Panc1 (cell line): ENCODE measurements around the gene WDR27. TPM values are rescaled to one million over a fixed set of nuclear protein-coding genes. Genes with fewer than 3 reads are reported as not detected.

ENCODE experiments used
- ATAC-seq: fragments of 200-7000 bp; cut with Tn5 transposase; 2 replicates; pipeline ENCODE4 v1.9.1; 2020; ENCODE audit warnings: mild to moderate bottlenecking, moderate library complexity
- BruUV-seq: library from RNA; stranded (reverse); fragments of 400-500 nt; replicated peaks from 2 replicates; lab custom pipeline; 2021; lab: Mats Ljungman, UMichigan
- CTCF ChIA-PET: fragments of 300-600 bp; sonication (Branson Sonifier 250); formaldehyde crosslinking; loops from one replicate; lab custom pipeline; 2022; ENCODE audit warnings: antibody characterized with exemption; lab: Charles Lee
- POLR2A ChIA-PET: fragments of 300-600 bp; sonication (Branson Sonifier 250); formaldehyde crosslinking; loops from one replicate; lab custom pipeline; 2022; ENCODE audit warnings: antibody characterized with exemption; lab: Charles Lee
- DNase-seq: peaks from one replicate; pipeline ENCODE4 v3.0.0-alpha.2; 2010; ENCODE audit warnings: low read depth, low spot score
- H3K27ac ChIP-seq: 2 replicates; pipeline ENCODE4 v1.5.1; 2011; ENCODE audit warnings: mild to moderate bottlenecking, low read length, inconsistent platforms
- H3K27me3 ChIP-seq: fragments of 200-500 bp; sonication (Bioruptor generic); 2 replicates; pipeline ENCODE4 v1.6.0; 2014; ENCODE audit warnings: low read length, inconsistent platforms; ENCODE audit not compliant: control insufficient read depth, insufficient read depth
- H3K36me3 ChIP-seq: fragments of 200-500 bp; sonication (Bioruptor generic); 2 replicates; pipeline ENCODE4 v1.5.1; 2014; ENCODE audit warnings: inconsistent platforms, mild to moderate bottlenecking, low read length, moderate library complexity; ENCODE audit not compliant: control insufficient read depth, insufficient read depth
- H3K4me1 ChIP-seq: 2 replicates; pipeline ENCODE4 v1.5.1; 2011; ENCODE audit warnings: inconsistent platforms, mild to moderate bottlenecking, low read length, moderate library complexity; ENCODE audit not compliant: control insufficient read depth, insufficient read depth
- H3K4me3 ChIP-seq, 2 experiments: 2 replicates each; pipeline ENCODE4 v1.5.1; 2011 to 2012; ENCODE audit warnings: low read depth in 2 of 2, low read length in 2 of 2, mild to moderate bottlenecking in 2 of 2, inconsistent platforms in 1 of 2, moderate library complexity in 1 of 2
- H3K9me3 ChIP-seq: fragments of 200-500 bp; sonication (Bioruptor generic); 2 replicates; pipeline ENCODE4 v1.5.1; 2014; ENCODE audit warnings: low read depth, mild to moderate bottlenecking, inconsistent platforms, low read length, moderate library complexity; ENCODE audit not compliant: control insufficient read depth, insufficient read depth
- POLR2AphosphoS5 ChIP-seq: IDR thresholded peaks from 2 replicates; pipeline ENCODE4 v1.6.1; 2012; ENCODE audit warnings: mild to moderate bottlenecking, low read depth, low read length, moderate library complexity
- REST ChIP-seq, 2 experiments: IDR thresholded peaks; 2 replicates each; pipeline ENCODE4 v1.6.1; 2011 to 2012; ENCODE audit warnings: low read depth in 2 of 2, control low read depth in 1 of 2, low read length in 1 of 2, mild to moderate bottlenecking in 1 of 2, moderate library complexity in 1 of 2; ENCODE audit not compliant: insufficient read depth in 1 of 2
- SIN3A ChIP-seq: IDR thresholded peaks from 2 replicates; pipeline ENCODE4 v1.6.1; 2012; ENCODE audit warnings: low read depth, mild to moderate bottlenecking, low read length, moderate library complexity, borderline replicate concordance; ENCODE audit not compliant: insufficient read depth
- TCF7L2 ChIP-seq: IDR thresholded peaks from 2 replicates; pipeline ENCODE4 v1.6.1; 2011; ENCODE audit warnings: mild to moderate bottlenecking, low read depth, low read length, inconsistent platforms
- in situ Hi-C: cut with HindIII; loops from 2 replicates; pipeline ENCODE4 v1.10.0; 2016; ENCODE audit warnings: low sequenced_read_pairs, low pct_unique_long_range_greater_than_20kb
- intact Hi-C: fragments of 100-400 bp; cut with micrococcal nuclease; formaldehyde crosslinking; loops from one replicate; pipeline ENCODE4 v1.10.0; 2022; ENCODE audit not compliant: unreplicated experiment
- total RNA-seq: library from RNA; stranded (reverse); gene quantifications from one replicate; pipeline ENCODE4 v1.2.1, GENCODE V29; 2021; ENCODE audit not compliant: unreplicated experiment
- TF ChIP-seq, protein P1 (sequence below): fragments of 450-650 bp; IDR thresholded peaks from 2 replicates; pipeline ENCODE4 v1.5.1; 2017; ENCODE audit warnings: mild to moderate bottlenecking

The WDR27 gene
- total RNA-seq, 1 experiment from 2014 or later, result 56.3 TPM

GRCh38 chr6:169745405-169745804 is 43.6 kb upstream of the WDR27 start:
- ChIA-PET POLR2A (no interaction called here), CTCF (no interaction called here)
- H3K27ac ChIP-seq, result no peak overlapping the region
- H3K4me3 ChIP-seq, result no peak overlapping the region
- ATAC-seq (no peak), DNase-seq (no peak)
- H3K9me3 ChIP-seq, result no peaks in the 10 kb centered on the region
- H3K4me1 ChIP-seq, result peaks cover 6% of the 10 kb centered on the region
- no peaks in the 10 kb centered on the region for H3K36me3 ChIP-seq
- in situ Hi-C loops (no loop called here), intact Hi-C loops (no loop called here)
- no TSS peak for BruUV-seq
- no peaks in the 10 kb centered on the region for H3K27me3 ChIP-seq
- TF ChIP-seq POLR2AphosphoS5 (no peak), TCF7L2 (no peak), REST (IDR thresholded peaks at IDR 0.05; ENCODE audit: insufficient read depth in 1 of 2, low read depth in 2 of 2, low read length in 1 of 2) (no peak), SIN3A (no peak)
- TF ChIP-seq, protein P1, sequence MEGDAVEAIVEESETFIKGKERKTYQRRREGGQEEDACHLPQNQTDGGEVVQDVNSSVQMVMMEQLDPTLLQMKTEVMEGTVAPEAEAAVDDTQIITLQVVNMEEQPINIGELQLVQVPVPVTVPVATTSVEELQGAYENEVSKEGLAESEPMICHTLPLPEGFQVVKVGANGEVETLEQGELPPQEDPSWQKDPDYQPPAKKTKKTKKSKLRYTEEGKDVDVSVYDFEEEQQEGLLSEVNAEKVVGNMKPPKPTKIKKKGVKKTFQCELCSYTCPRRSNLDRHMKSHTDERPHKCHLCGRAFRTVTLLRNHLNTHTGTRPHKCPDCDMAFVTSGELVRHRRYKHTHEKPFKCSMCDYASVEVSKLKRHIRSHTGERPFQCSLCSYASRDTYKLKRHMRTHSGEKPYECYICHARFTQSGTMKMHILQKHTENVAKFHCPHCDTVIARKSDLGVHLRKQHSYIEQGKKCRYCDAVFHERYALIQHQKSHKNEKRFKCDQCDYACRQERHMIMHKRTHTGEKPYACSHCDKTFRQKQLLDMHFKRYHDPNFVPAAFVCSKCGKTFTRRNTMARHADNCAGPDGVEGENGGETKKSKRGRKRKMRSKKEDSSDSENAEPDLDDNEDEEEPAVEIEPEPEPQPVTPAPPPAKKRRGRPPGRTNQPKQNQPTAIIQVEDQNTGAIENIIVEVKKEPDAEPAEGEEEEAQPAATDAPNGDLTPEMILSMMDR, result no peak

GRCh38 chr6:169741344-169741743 is 39.5 kb upstream of the WDR27 start:
- BruUV-seq, result no TSS peak
- Histone ChIP-seq H3K4me3 (no peak overlapping the region), H3K27ac (no peak overlapping the region), H3K9me3 (no peaks in the 10 kb centered on the region), H3K36me3 (no peaks in the 10 kb centered on the region), H3K4me1 (no peaks in the 10 kb centered on the region), H3K27me3 (no peaks in the 10 kb centered on the region)
- in situ Hi-C loops (no loop called here), intact Hi-C loops (no loop called here)
- ATAC-seq (no peak; the same call in 1 of the 2 replicates), DNase-seq (no peak)
- ChIA-PET CTCF (no interaction called here), POLR2A (interaction anchor here (0.6 kb wide), 1 partner anchor 564 kb away, joined by 3 read pairs; no protein-coding TSS in a partner anchor)
- TF ChIP-seq, protein P1, result no peak
- TF ChIP-seq REST (IDR thresholded peaks at IDR 0.05; ENCODE audit: insufficient read depth in 1 of 2, low read depth in 2 of 2, low read length in 1 of 2), result no peak
- TF ChIP-seq POLR2AphosphoS5, result no peak
- no peak for TF ChIP-seq TCF7L2
- TF ChIP-seq SIN3A, result no peak
